ENCODE results near the gene TRIM66. TPM values are rescaled to one million over a fixed set of nuclear protein-coding genes. Genes with fewer than 3 reads are reported as not detected.
A peak's percentile ranks its signal among the peaks of the same experiment; 100 is the strongest.

Gene TRIM66
- total and polyA plus RNA-seq, 2 experiments from 2014 or later: 1.0 to 3.3 TPM

DNA sequence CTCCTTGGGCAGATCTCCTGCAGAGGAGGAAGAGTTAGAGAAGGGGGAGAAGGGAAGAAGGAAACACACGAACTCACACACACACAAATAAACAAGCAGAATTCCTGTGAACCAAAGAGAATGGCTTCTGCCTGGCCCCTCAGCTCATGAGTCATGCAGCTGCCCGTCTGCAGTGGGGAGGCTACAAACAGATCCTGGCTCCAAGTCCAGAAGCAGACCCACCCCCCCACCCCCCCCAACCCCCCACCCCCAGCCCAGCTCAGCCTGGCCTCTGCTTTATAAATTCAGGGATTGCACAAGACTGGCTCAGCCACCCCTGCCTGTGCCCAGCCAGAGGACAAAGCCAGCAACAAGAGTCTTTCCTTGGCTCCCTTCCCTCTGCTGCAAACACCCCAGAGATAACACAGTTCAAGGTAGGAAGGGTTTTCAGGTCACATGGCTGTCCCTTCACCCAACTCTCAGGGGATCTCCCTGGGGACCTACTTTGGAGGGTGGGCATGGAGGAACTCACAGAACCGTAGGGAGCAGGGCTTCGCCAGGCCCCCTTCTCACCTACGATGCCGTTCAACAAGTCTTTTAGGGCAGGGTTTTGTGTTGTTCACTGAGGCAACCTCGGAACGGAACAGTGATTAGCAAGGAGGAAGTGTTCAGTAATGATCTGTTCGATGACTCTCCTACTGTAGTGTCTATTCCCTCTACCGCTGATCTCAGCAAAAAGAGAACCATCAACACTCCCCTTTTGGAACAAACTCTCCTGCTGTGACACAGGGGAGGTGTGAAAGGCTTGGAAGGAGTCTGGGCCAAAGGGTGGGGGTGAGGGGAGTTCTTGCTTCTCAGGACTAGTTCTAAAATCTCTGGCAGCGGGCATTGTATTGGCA, 35.6 kb upstream of the TRIM66 start:
- no peak overlapping the region for H3K4me3 ChIP-seq
- H3F3A ChIP-seq (replicated peaks; ENCODE audit: low read depth): no peaks in the 10 kb centered on the region
- TF ChIP-seq, protein P1, sequence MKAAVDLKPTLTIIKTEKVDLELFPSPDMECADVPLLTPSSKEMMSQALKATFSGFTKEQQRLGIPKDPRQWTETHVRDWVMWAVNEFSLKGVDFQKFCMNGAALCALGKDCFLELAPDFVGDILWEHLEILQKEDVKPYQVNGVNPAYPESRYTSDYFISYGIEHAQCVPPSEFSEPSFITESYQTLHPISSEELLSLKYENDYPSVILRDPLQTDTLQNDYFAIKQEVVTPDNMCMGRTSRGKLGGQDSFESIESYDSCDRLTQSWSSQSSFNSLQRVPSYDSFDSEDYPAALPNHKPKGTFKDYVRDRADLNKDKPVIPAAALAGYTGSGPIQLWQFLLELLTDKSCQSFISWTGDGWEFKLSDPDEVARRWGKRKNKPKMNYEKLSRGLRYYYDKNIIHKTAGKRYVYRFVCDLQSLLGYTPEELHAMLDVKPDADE (IDR thresholded peaks at IDR 0.05): no peak
- TF ChIP-seq, protein P2, sequence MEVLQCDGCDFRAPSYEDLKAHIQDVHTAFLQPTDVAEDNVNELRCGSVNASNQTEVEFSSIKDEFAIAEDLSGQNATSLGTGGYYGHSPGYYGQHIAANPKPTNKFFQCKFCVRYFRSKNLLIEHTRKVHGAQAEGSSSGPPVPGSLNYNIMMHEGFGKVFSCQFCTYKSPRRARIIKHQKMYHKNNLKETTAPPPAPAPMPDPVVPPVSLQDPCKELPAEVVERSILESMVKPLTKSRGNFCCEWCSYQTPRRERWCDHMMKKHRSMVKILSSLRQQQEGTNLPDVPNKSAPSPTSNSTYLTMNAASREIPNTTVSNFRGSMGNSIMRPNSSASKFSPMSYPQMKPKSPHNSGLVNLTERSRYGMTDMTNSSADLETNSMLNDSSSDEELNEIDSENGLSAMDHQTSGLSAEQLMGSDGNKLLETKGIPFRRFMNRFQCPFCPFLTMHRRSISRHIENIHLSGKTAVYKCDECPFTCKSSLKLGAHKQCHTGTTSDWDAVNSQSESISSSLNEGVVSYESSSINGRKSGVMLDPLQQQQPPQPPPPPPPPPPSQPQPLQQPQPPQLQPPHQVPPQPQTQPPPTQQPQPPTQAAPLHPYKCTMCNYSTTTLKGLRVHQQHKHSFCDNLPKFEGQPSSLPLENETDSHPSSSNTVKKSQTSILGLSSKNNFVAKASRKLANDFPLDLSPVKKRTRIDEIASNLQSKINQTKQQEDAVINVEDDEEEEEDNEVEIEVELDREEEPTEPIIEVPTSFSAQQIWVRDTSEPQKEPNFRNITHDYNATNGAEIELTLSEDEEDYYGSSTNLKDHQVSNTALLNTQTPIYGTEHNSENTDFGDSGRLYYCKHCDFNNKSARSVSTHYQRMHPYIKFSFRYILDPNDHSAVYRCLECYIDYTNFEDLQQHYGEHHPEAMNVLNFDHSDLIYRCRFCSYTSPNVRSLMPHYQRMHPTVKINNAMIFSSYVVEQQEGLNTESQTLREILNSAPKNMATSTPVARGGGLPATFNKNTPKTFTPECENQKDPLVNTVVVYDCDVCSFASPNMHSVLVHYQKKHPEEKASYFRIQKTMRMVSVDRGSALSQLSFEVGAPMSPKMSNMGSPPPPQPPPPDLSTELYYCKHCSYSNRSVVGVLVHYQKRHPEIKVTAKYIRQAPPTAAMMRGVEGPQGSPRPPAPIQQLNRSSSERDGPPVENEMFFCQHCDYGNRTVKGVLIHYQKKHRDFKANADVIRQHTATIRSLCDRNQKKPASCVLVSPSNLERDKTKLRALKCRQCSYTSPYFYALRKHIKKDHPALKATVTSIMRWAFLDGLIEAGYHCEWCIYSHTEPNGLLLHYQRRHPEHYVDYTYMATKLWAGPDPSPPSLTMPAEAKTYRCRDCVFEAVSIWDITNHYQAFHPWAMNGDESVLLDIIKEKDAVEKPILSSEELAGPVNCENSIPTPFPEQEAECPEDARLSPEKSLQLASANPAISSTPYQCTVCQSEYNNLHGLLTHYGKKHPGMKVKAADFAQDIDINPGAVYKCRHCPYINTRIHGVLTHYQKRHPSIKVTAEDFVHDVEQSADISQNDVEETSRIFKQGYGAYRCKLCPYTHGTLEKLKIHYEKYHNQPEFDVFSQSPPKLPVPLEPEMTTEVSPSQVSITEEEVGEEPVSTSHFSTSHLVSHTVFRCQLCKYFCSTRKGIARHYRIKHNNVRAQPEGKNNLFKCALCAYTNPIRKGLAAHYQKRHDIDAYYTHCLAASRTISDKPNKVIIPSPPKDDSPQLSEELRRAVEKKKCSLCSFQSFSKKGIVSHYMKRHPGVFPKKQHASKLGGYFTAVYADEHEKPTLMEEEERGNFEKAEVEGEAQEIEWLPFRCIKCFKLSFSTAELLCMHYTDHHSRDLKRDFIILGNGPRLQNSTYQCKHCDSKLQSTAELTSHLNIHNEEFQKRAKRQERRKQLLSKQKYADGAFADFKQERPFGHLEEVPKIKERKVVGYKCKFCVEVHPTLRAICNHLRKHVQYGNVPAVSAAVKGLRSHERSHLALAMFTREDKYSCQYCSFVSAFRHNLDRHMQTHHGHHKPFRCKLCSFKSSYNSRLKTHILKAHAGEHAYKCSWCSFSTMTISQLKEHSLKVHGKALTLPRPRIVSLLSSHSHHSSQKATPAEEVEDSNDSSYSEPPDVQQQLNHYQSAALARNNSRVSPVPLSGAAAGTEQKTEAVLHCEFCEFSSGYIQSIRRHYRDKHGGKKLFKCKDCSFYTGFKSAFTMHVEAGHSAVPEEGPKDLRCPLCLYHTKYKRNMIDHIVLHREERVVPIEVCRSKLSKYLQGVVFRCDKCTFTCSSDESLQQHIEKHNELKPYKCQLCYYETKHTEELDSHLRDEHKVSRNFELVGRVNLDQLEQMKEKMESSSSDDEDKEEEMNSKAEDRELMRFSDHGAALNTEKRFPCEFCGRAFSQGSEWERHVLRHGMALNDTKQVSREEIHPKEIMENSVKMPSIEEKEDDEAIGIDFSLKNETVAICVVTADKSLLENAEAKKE (CRISPR knock-in tag; IDR thresholded peaks at IDR 0.05): no peak
- TF ChIP-seq ZNF331 (CRISPR knock-in tag; IDR thresholded peaks at IDR 0.05; ENCODE audit: low read depth): no peak
- no peak for TF ChIP-seq EZH2 (IDR thresholded peaks at IDR 0.05; ENCODE audit: low read depth, unreplicated experiment)
- TF ChIP-seq EZH2phosphoT487 (IDR thresholded peaks at IDR 0.05; ENCODE audit: unreplicated experiment): no peak
- no peak for TF ChIP-seq ZNF114 (CRISPR knock-in tag; IDR thresholded peaks at IDR 0.05)
- no peaks in the 10 kb centered on the region for H3K27me3 ChIP-seq (ENCODE audit: insufficient read depth)
- peaks cover 11% of the 10 kb centered on the region; the same call in 1 of the 2 replicates for H3K4me1 ChIP-seq (ENCODE audit: insufficient read depth)
- H3K4me2 ChIP-seq: no peak overlapping the region
- no peaks in the 10 kb centered on the region for H3K9me3 Mint-ChIP-seq
- H3K79me2 ChIP-seq (replicated peaks; ENCODE audit: insufficient read depth): no peaks in the 10 kb centered on the region
- H3K4me3 Mint-ChIP-seq: no peak overlapping the region
- no peak overlapping the region for H3K27ac ChIP-seq (ENCODE audit: low read depth)
- H3K36me3 ChIP-seq (ENCODE audit: insufficient read depth): no peaks in the 10 kb centered on the region
- peak overlapping the region; percentile 74 for H3K27ac Mint-ChIP-seq
- H3K27me3 Mint-ChIP-seq (ENCODE audit: insufficient read depth, low read depth, poor library complexity): peaks cover 15% of the 10 kb centered on the region
- no peak for DNase-seq (ENCODE audit: low spot score)
- no peak for ATAC-seq
- H2AFZ ChIP-seq: no peak overlapping the region
- peaks cover 47% of the 10 kb centered on the region for H3K4me1 Mint-ChIP-seq
- H4K20me1 ChIP-seq (replicated peaks; ENCODE audit: insufficient read depth): no peaks in the 10 kb centered on the region
- no peaks in the 10 kb centered on the region for H3K9me2 ChIP-seq (ENCODE audit: insufficient read depth)
- H3K36me3 Mint-ChIP-seq (ENCODE audit: low read depth): peaks cover 12% of the 10 kb centered on the region
